PC-9 (cell line): Measurements from ENCODE around the gene NRG2. TPM values are rescaled to one million over a fixed set of nuclear protein-coding genes. Genes with fewer than 3 reads are reported as not detected.

Source experiments
- BruUV-seq: library from RNA; stranded (reverse); fragments of 400-500 nt; replicated peaks from 2 replicates; lab custom pipeline; 2021; lab: Mats Ljungman, UMichigan
- CTCF ChIA-PET: fragments of 300-600 bp; sonication (Branson Sonifier 250); formaldehyde crosslinking; loops from one replicate; lab custom pipeline; 2022; ENCODE audit warnings: antibody characterized with exemption; lab: Charles Lee
- POLR2A ChIA-PET: fragments of 300-600 bp; sonication (Branson Sonifier 250); formaldehyde crosslinking; loops from one replicate; lab custom pipeline; 2022; ENCODE audit warnings: antibody characterized with exemption; ENCODE audit not compliant: unreplicated experiment; lab: Charles Lee
- DNase-seq, 2 experiments: peaks; one replicate each; pipeline versions ENCODE4 v3.0.0 to v3.0.0-alpha.2; 2015 to 2022; ENCODE audit warnings: mixed read lengths in 1 of 2
- H2AFZ ChIP-seq: fragments of 200-600 bp; sonication (generic); 2 replicates; pipeline ENCODE4 v1.8.1; 2017; ENCODE audit warnings: antibody characterized with exemption
- H3F3A ChIP-seq: fragments of 200-600 bp; sonication (generic); 2 replicates; pipeline ENCODE4 v1.8.1; 2017; ENCODE audit warnings: antibody characterized with exemption, mild to moderate bottlenecking, low read depth; ENCODE audit not compliant: insufficient read depth
- H3K27ac ChIP-seq: fragments of 200-600 bp; sonication (generic); 2 replicates; pipeline ENCODE4 v1.6.1; 2016; ENCODE audit warnings: mixed run types
- H3K27me3 ChIP-seq: fragments of 200-600 bp; sonication (generic); 2 replicates; pipeline ENCODE4 v1.6.1; 2016; ENCODE audit warnings: low read depth, mixed run types; ENCODE audit not compliant: insufficient read depth
- H3K36me3 ChIP-seq: fragments of 200-600 bp; sonication (generic); 2 replicates; pipeline ENCODE4 v1.6.1; 2016; ENCODE audit warnings: low read depth, mixed run types
- H3K4me1 ChIP-seq: fragments of 200-600 bp; sonication (generic); replicated peaks from 2 replicates; pipeline ENCODE4 v1.6.1; 2016; ENCODE audit warnings: mixed run types; ENCODE audit not compliant: insufficient read depth
- H3K4me2 ChIP-seq: fragments of 200-600 bp; sonication (generic); 2 replicates; pipeline ENCODE4 v1.6.1; 2017; ENCODE audit warnings: mixed run types
- H3K4me3 ChIP-seq: fragments of 200-600 bp; sonication (generic); 2 replicates; pipeline ENCODE4 v1.6.1; 2016; ENCODE audit warnings: mixed run types
- H3K79me2 ChIP-seq: fragments of 200-600 bp; sonication (generic); 2 replicates; pipeline ENCODE4 v1.6.1; 2017; ENCODE audit warnings: low read depth, mixed run types
- H3K9me2 ChIP-seq: fragments of 200-600 bp; sonication (generic); 2 replicates; pipeline ENCODE4 v1.8.1; 2017; ENCODE audit warnings: mild to moderate bottlenecking; ENCODE audit not compliant: insufficient read depth
- H3K9me3 ChIP-seq: fragments of 200-600 bp; sonication (generic); 2 replicates; pipeline ENCODE4 v1.8.1; 2016; ENCODE audit warnings: low read depth; ENCODE audit not compliant: insufficient read depth
- H4K20me1 ChIP-seq: fragments of 200-600 bp; sonication (generic); 2 replicates; pipeline ENCODE4 v1.8.1; 2017; ENCODE audit not compliant: insufficient read depth
- CTCF ChIP-seq: fragments of 200-600 bp; sonication (generic); conservative IDR thresholded peaks from 2 replicates; pipeline ENCODE4 v1.6.1; 2017; ENCODE audit warnings: mixed run types, antibody characterized with exemption, mild to moderate bottlenecking, moderate library complexity
- EZH2 ChIP-seq: fragments of 200-600 bp; sonication (generic); IDR thresholded peaks from 2 replicates; pipeline ENCODE4 v1.8.0; 2017; ENCODE audit warnings: antibody characterized with exemption, low read depth
- intact Hi-C: fragments of 100-400 bp; cut with micrococcal nuclease; formaldehyde crosslinking; loops from one replicate; pipeline ENCODE4 v1.10.0; 2022; ENCODE audit not compliant: unreplicated experiment
- total RNA-seq: library from RNA; stranded (reverse); gene quantifications from 2 replicates; pipeline ENCODE4 v1.2.3, GENCODE V29; 2021

Gene NRG2
- total RNA-seq, 1 experiment from 2014 or later, result not detected

GRCh38 chr5:140076142-140076541, 33.0 kb upstream of the NRG2 start:
- no peak for TF ChIP-seq CTCF
- TF ChIP-seq EZH2, result no peak
- H3K4me1 ChIP-seq, result no peaks in the 10 kb centered on the region
- no peaks in the 10 kb centered on the region for H3F3A ChIP-seq
- H3K79me2 ChIP-seq, result no peaks in the 10 kb centered on the region
- ChIA-PET CTCF (no interaction called here), POLR2A (no interaction called here)
- no peaks in the 10 kb centered on the region for H3K9me2 ChIP-seq
- H4K20me1 ChIP-seq, result no peaks in the 10 kb centered on the region
- no peak overlapping the region for H2AFZ ChIP-seq
- no peaks in the 10 kb centered on the region for H3K27me3 ChIP-seq
- no peaks in the 10 kb centered on the region for H3K9me3 ChIP-seq
- intact Hi-C loops, result no loop called here
- BruUV-seq, result no TSS peak
- H3K4me2 ChIP-seq, result no peak overlapping the region
- no peak for DNase-seq
- H3K4me3 ChIP-seq, result no peak overlapping the region
- H3K36me3 ChIP-seq, result no peaks in the 10 kb centered on the region
- H3K27ac ChIP-seq, result no peak overlapping the region

- intact Hi-C loops, result loop anchor here (1.0 to 2.0 kb wide), 2 partner anchors 69 to 281 kb away; no protein-coding TSS in a partner anchor
- TF ChIP-seq CTCF (peak; percentile 68), EZH2 (no peak)
- Histone ChIP-seq H3K4me3 (no peak overlapping the region), H3F3A (no peaks in the 10 kb centered on the region), H3K27me3 (no peaks in the 10 kb centered on the region), H3K27ac (no peak overlapping the region), H3K4me1 (no peaks in the 10 kb centered on the region), H3K9me3 (no peaks in the 10 kb centered on the region), H3K9me2 (no peaks in the 10 kb centered on the region), H4K20me1 (no peaks in the 10 kb centered on the region), H3K79me2 (no peaks in the 10 kb centered on the region), H3K36me3 (no peaks in the 10 kb centered on the region), H3K4me2 (no peak overlapping the region), H2AFZ (no peak overlapping the region)
- ChIA-PET CTCF (interaction anchor here (0.6 to 1.5 kb wide), 5 partner anchors 64 to 281 kb away, joined by 3 to 5 read pairs (median 3); no protein-coding TSS in a partner anchor), POLR2A (no interaction called here)
- peak in 1 of 2 experiments; percentile 59 for DNase-seq
- BruUV-seq, result no TSS peak
These were observed 32.3 kb upstream of the NRG2 start for GRCh38 chr5:140075371-140075770.

- no peaks in the 10 kb centered on the region for H4K20me1 ChIP-seq
These were observed 30.2 kb upstream of the NRG2 start for GRCh38 chr5:140073296-140073695.

More at GRCh38 chr5:140073296-140073695, 30.2 kb upstream of the NRG2 start:
- Histone ChIP-seq H3K4me2 (no peak overlapping the region), H3K36me3 (no peaks in the 10 kb centered on the region), H3K4me1 (no peaks in the 10 kb centered on the region), H3K9me3 (no peaks in the 10 kb centered on the region), H2AFZ (no peak overlapping the region), H3K9me2 (no peaks in the 10 kb centered on the region), H3K4me3 (no peak overlapping the region), H3K27ac (no peak overlapping the region), H3F3A (no peaks in the 10 kb centered on the region), H3K79me2 (no peaks in the 10 kb centered on the region), H3K27me3 (no peaks in the 10 kb centered on the region)
- peak; percentile 82 for TF ChIP-seq CTCF
- TF ChIP-seq EZH2, result no peak
- POLR2A ChIA-PET, result interaction anchor here (0.6 kb wide), 1 partner anchor 273 kb away, joined by 3 read pairs; the partner anchor contains the start of gene HBEGF
- intact Hi-C loops, result loop anchor here (1.0 kb wide), 1 partner anchor 84 kb away; no protein-coding TSS in a partner anchor
- no peak for DNase-seq
- BruUV-seq, result no TSS peak
- CTCF ChIA-PET, result interaction anchor here (1.5 kb wide), 1 partner anchor 34 kb away, joined by 10 read pairs; no protein-coding TSS in a partner anchor
